Measurements from ENCODE around the gene TIAM1. TPM values are rescaled to one million over a fixed set of nuclear protein-coding genes. Genes with fewer than 3 reads are reported as not detected.

Gene TIAM1
- polyA plus RNA-seq, 2 of the 4 experiments (the other 2 are of a cell fraction) = 0.23 to 0.40 TPM

DNA sequence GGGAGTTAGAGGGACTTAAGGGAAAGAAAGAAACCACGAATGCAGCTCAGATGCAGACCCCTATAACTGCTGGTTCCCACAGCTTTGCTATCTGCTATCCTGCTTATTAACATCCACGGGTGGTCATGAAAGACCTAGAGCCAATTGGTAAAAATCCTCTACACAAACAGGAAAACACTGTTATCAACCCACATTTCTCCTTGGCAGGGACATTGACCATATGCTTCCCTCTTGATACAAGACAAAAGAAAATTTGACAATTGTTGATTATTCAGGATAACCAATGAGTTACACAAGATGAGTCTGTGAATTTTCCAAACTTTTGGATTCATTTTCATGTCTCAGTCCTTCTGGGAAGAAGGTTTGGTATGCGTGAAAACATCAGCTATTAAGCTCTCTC, 90.4 kb downstream of the TIAM1 start:
- Histone ChIP-seq H3K4me2 (no peak overlapping the region), H3K4me3 (no peak overlapping the region), H3K9me3 (no peaks in the 10 kb centered on the region), H3K4me1 (no peaks in the 10 kb centered on the region), H3K27ac (no peak overlapping the region)
- TF ChIP-seq FOSL2 (IDR thresholded peaks at IDR 0.05) (no peak), FOSL2 (CRISPR knock-in tag; IDR thresholded peaks at IDR 0.05) (no peak), FOSB (CRISPR knock-in tag; IDR thresholded peaks at IDR 0.05) (no peak), ZSCAN20 (CRISPR knock-in tag; IDR thresholded peaks at IDR 0.05) (no peak), JUN (IDR thresholded peaks at IDR 0.05) (no peak), KDM1A (IDR thresholded peaks at IDR 0.05; ENCODE audit: low read depth) (no peak), NR3C1 (IDR thresholded peaks at IDR 0.05) (no peak), ESRRA (IDR thresholded peaks at IDR 0.05; ENCODE audit: borderline replicate concordance, low read length) (no peak), NFE2L2 (conservative IDR thresholded peaks at IDR 0.05; ENCODE audit: low read length) (no peak), CHD2 (IDR thresholded peaks at IDR 0.05; ENCODE audit: low read length, partially characterized antibody) (no peak), MYC (IDR thresholded peaks at IDR 0.05; ENCODE audit: borderline replicate concordance, low read length) (no peak), GATA3 (IDR thresholded peaks at IDR 0.05; ENCODE audit: borderline replicate concordance) (no peak), ATOH8 (CRISPR knock-in tag; IDR thresholded peaks at IDR 0.05; ENCODE audit: low read depth) (no peak), SREBF2 (IDR thresholded peaks at IDR 0.05) (no peak), POLR2A (IDR thresholded peaks at IDR 0.05; ENCODE audit: low read length) (no peak), HEYL (CRISPR knock-in tag; IDR thresholded peaks at IDR 0.05) (no peak), HOXB5 (CRISPR knock-in tag; IDR thresholded peaks at IDR 0.05) (no peak), RFX5 (IDR thresholded peaks at IDR 0.05) (no peak)
- TF ChIP-seq, protein P1, sequence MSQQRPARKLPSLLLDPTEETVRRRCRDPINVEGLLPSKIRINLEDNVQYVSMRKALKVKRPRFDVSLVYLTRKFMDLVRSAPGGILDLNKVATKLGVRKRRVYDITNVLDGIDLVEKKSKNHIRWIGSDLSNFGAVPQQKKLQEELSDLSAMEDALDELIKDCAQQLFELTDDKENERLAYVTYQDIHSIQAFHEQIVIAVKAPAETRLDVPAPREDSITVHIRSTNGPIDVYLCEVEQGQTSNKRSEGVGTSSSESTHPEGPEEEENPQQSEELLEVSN (IDR thresholded peaks at IDR 0.05; ENCODE audit: borderline replicate concordance, low read depth) = no peak
- FAIRE-seq = no peak
- ChIA-PET CTCF (interaction anchor here (2.6 kb wide), 1 partner anchor 12 kb away, joined by 8 read pairs; no protein-coding TSS in a partner anchor), POLR2A (no interaction called here)
- ATAC-seq = no peak
- no peak for DNase-seq (ENCODE audit: low read depth in 1 of 2, low spot score in 1 of 2)
- 25% methylated on average over 3 of the region's 3 CpGs for WGBS (ENCODE audit: missing lambda C conversion rate)

DNA sequence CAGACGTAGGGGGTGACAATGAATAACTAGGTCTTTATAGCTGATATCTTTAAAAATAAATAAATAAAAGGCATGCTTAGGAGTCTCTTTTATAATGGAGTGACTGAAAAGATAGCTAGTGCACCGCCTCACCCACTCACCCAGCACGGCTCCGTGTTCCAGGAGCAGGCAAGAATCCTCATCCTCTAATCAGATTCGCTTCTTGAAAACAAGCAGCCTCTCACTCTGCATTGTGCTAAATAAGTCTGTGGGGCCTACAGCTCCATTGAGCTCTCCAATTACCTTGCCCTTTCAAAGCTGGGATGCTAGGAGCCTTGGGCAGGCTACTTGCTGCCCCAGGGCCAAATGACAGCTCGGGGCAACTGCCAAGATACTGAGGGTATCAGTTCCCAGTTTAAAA, 91.5 kb downstream of the TIAM1 start:
- ATAC-seq = no peak
- no peak for DNase-seq (ENCODE audit: low read depth in 1 of 2, low spot score in 1 of 2)
- FAIRE-seq = no peak
- CTCF ChIA-PET = no interaction called here
- WGBS (ENCODE audit: missing lambda C conversion rate) = 38% methylated on average over 6 of the region's 6 CpGs
- POLR2A ChIA-PET = no interaction called here
- no peaks in the 10 kb centered on the region for H3K9me3 ChIP-seq
- H3K27ac ChIP-seq = no peak overlapping the region
- no peak overlapping the region for H3K4me3 ChIP-seq
- TF ChIP-seq MAZ (IDR thresholded peaks at IDR 0.05; ENCODE audit: borderline replicate concordance, low read depth, low read length) (no peak), NFE2L2 (conservative IDR thresholded peaks at IDR 0.05; ENCODE audit: low read length) (no peak), ATOH8 (CRISPR knock-in tag; IDR thresholded peaks at IDR 0.05; ENCODE audit: low read depth) (no peak), RNF2 (IDR thresholded peaks at IDR 0.05; ENCODE audit: borderline replicate concordance, low read depth) (no peak), POLR2AphosphoS2 (conservative IDR thresholded peaks at IDR 0.05; ENCODE audit: low read length) (no peak)
- H3K4me2 ChIP-seq = no peak overlapping the region
- H3K4me1 ChIP-seq = no peaks in the 10 kb centered on the region

- Histone ChIP-seq H3K4me2 (no peak overlapping the region), H3K27ac (no peak overlapping the region), H3K9me3 (no peaks in the 10 kb centered on the region), H3K4me3 (no peak overlapping the region), H3K4me1 (no peaks in the 10 kb centered on the region)
- FAIRE-seq = no peak
- ChIA-PET POLR2A (no interaction called here), CTCF (interaction anchor here (0.5 kb wide), 1 partner anchor 12 kb away, joined by 3 read pairs; no protein-coding TSS in a partner anchor)
- WGBS (ENCODE audit: missing lambda C conversion rate) = 46% methylated on average over 13 of the region's 14 CpGs
- ATAC-seq = no peak
- no peak for DNase-seq (ENCODE audit: low read depth in 1 of 2, low spot score in 1 of 2)
- TF ChIP-seq EHF (CRISPR knock-in tag; IDR thresholded peaks at IDR 0.05) (no peak), CBX8 (IDR thresholded peaks at IDR 0.05) (no peak), RCOR1 (IDR thresholded peaks at IDR 0.05; ENCODE audit: low read depth, low read length) (no peak), NFE2L2 (conservative IDR thresholded peaks at IDR 0.05; ENCODE audit: low read length) (no peak), GATA3 (IDR thresholded peaks at IDR 0.05; ENCODE audit: borderline replicate concordance) (no peak), ELK1 (IDR thresholded peaks at IDR 0.05; ENCODE audit: low read depth, low read length) (no peak), ZC3H11A (IDR thresholded peaks at IDR 0.05) (no peak), MAZ (IDR thresholded peaks at IDR 0.05; ENCODE audit: borderline replicate concordance, low read depth, low read length) (no peak), RNF2 (IDR thresholded peaks at IDR 0.05; ENCODE audit: borderline replicate concordance, low read depth) (no peak), KDM5A (IDR thresholded peaks at IDR 0.05) (no peak), ESRRA (IDR thresholded peaks at IDR 0.05; ENCODE audit: borderline replicate concordance, low read length) (no peak), POLR2A (IDR thresholded peaks at IDR 0.05; ENCODE audit: low read length) (no peak), JUN (IDR thresholded peaks at IDR 0.05) (no peak)
- TF ChIP-seq, protein P2, sequence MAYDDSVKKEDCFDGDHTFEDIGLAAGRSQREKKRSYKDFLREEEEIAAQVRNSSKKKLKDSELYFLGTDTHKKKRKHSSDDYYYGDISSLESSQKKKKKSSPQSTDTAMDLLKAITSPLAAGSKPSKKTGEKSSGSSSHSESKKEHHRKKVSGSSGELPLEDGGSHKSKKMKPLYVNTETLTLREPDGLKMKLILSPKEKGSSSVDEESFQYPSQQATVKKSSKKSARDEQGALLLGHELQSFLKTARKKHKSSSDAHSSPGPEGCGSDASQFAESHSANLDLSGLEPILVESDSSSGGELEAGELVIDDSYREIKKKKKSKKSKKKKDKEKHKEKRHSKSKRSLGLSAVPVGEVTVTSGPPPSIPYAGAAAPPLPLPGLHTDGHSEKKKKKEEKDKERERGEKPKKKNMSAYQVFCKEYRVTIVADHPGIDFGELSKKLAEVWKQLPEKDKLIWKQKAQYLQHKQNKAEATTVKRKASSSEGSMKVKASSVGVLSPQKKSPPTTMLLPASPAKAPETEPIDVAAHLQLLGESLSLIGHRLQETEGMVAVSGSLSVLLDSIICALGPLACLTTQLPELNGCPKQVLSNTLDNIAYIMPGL (CRISPR knock-in tag; IDR thresholded peaks at IDR 0.05; ENCODE audit: borderline replicate concordance) = no peak
Measured at GRCh38 chr21:31252091-31252490, 92.0 kb downstream of the TIAM1 start.
